Coronary artery (tissue), 2 donors: Measurements from ENCODE around the gene CDC5L.
A peak's percentile ranks its signal among the peaks of the same experiment; 100 is the strongest.

Experiments
- DNase-seq: peaks from one replicate; pipeline ENCODE4 v3.0.0-alpha.2; 2017; ENCODE audit warnings: low spot score
- H3K27ac ChIP-seq, 2 donors: fragments of 200-600 bp; sonication (generic); one replicate each; pipeline ENCODE4 v1.5.1; 2016 to 2019
- H3K4me3 ChIP-seq: fragments of 200-600 bp; sonication (generic); 2 replicates; pipeline ENCODE4 v1.5.1; 2016; ENCODE audit warnings: mild to moderate bottlenecking, moderate library complexity
- TF ChIP-seq, protein P1 (sequence below): fragments of 200-600 bp; sonication (generic); IDR thresholded peaks from one replicate; pipeline ENCODE4 v1.5.1; 2019; ENCODE audit warnings: antibody characterized with exemption

The CDC5L gene

DNA sequence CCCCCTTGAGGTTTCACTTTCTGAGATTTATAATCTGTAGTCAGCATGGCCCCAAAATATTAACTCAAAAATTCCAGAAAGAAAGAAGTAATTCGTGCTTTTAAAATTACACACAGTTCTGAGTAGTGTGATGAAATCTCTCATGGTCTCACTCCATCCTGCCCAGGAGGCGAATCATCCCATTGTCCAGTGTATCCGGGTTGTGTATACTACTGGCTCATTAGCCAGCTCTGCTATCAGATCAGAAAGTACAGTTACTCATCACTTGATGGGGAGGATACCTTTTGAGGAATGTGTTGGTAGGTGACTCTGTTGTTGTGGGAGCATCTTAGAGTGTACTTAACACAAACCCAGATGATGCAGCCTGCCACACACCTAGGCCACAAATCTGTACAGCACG, 65.2 kb downstream of the CDC5L start:
- H3K27ac ChIP-seq: no peak overlapping the region
- TF ChIP-seq, protein P1, sequence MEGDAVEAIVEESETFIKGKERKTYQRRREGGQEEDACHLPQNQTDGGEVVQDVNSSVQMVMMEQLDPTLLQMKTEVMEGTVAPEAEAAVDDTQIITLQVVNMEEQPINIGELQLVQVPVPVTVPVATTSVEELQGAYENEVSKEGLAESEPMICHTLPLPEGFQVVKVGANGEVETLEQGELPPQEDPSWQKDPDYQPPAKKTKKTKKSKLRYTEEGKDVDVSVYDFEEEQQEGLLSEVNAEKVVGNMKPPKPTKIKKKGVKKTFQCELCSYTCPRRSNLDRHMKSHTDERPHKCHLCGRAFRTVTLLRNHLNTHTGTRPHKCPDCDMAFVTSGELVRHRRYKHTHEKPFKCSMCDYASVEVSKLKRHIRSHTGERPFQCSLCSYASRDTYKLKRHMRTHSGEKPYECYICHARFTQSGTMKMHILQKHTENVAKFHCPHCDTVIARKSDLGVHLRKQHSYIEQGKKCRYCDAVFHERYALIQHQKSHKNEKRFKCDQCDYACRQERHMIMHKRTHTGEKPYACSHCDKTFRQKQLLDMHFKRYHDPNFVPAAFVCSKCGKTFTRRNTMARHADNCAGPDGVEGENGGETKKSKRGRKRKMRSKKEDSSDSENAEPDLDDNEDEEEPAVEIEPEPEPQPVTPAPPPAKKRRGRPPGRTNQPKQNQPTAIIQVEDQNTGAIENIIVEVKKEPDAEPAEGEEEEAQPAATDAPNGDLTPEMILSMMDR: no peak
- no peak for DNase-seq
- H3K4me3 ChIP-seq: no peak overlapping the region

DNA sequence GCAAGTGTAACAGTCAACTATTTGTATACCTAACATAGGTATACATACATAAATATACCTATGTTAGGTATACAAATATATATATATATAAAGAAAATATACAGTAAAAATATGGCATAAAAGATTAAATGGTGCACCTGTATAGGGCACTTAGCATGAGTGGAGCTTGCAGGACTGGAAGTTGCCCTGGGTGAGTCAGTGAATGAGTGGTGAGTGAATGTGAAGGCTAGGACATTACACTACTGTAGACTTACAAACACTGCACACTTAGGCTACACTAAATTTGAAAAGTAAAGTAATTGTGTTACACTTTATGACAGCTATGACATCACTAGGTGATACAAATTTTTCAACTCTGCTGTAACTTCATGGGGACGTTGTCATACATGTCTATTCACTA, 65.6 kb downstream of the CDC5L start:
- TF ChIP-seq, protein P1: no peak
- DNase-seq: no peak

DNA sequence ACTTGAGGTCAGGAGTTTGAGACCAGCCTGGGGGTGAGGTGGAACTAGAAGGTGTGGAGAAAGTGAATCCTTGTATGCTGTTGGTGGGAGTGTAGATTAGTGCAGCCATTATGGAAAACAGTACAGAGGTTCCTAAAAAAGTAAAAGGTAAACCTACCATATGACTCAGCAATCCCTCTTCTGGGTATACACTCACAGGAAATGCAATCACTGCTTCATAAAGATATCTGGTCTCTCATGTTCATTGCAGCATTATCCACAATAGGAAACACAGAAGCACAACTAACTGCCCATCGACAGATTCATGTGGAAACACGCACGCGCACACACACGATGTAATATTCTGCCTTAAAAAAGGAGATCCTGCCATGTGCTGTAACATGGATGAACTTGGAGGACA, 66.7 kb downstream of the CDC5L start:
- DNase-seq: no peak
- Histone ChIP-seq H3K27ac (no peak overlapping the region), H3K4me3 (no peak overlapping the region)
- TF ChIP-seq, protein P1: no peak

More for the DNA sequence above, 65.6 kb downstream of the CDC5L start:
- no peak overlapping the region for H3K27ac ChIP-seq
- no peak overlapping the region for H3K4me3 ChIP-seq

DNA sequence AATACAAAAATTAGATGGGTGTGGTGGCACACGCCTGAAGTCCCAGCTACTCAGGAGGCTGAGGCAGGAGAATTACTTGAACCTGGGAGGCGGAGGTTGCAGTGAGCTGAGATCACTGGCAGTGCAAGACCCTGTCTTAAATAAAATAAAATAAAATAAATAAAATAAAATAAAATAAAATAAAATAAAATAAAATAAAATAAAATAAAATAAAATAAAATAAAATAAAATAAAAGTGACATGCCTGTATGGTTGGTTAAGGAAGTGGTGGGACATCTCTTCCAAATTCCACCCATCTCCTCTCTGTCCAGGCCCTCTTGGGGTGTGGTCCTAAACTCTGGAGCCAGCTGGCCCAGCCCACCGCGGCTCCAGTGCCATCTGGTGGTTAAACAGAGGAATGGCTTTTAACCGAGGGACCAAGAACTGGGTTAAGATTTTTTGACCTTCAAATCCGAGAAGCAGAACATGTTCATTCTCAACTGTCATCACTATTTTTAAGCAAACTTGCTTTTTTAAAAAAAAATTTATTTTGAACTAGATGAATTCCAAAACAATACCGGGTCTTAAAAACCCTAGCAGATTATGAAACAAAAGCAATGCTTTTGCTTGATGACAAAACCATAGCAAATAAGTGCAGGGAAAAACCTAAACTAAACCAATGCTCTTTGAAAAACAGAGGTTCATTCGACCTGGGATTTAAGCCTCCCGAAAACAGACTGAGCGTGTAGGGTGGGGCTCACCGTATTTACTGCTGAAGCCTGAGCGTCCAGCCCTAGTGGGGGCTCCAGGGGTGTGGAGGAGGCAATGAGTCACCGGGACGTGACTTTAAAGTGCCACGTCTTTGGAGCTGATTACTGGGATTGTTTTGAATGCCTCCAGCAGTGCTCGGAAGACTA, 68.8 kb downstream of the CDC5L start:
- TF ChIP-seq, protein P1: peak; percentile 76
- H3K27ac ChIP-seq: no peak overlapping the region
- H3K4me3 ChIP-seq: peak overlapping the region; percentile 22
- DNase-seq: no peak

DNA sequence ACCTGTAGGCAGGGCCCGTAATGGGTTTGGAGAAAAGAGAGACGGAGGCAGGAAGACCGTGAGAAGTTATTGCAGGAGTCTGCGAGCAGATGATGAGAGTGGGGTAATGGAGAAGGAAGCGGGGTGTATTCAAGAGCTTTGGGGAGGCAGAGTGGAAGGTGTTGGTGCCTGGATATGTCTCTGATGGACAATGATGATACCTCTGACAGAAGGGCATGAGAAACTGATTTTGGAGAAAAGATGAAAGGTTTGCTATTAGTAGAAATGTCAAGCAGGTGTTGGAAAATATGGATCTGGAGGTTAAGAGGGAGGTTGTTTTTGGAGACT, 69.4 kb downstream of the CDC5L start:
- Histone ChIP-seq H3K4me3 (peak overlapping the region; percentile 22), H3K27ac (no peak overlapping the region)
- no peak for DNase-seq
- TF ChIP-seq, protein P1: no peak

DNA sequence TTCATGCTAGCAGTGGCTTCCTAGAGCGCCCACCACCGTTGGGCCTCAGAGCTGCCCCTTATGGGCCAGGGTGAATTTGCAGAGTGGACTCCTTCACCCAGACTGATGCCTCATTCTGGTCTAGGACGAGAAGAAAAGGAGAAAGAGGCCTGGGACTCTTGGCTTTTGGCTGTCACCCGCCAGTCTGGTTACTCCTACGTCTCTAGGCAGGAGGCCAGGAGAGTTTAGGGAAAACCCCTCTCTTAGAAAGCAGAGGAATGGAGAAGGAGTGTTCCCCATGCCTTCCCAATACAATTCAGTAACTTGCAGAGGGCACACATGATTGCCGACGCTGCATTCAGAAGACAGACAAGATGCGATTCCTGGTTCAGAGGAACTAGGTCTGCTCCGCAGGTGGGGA, 70.1 kb downstream of the CDC5L start:
- no peak for DNase-seq
- TF ChIP-seq, protein P1: no peak
- Histone ChIP-seq H3K4me3 (no peak overlapping the region), H3K27ac (no peak overlapping the region)

DNA sequence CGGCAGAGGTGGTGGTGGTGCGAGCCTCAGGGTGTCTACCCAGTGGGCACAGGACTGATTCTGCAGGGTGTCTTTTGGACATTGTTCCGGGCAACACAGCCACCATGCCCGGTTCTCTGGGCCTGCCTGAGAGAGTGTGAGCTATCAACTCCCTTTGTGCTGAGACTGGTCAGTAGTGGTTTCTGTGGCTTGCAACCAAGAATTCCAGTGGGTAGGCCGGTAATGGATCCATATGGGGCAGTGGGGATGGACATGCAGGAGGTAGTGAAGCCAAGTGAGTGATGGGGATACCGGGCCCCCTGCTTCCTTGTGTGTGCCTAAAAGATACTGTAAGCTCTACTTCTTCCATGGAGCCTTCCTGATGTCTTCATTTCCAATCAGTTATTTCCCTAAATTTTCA, 71.0 kb downstream of the CDC5L start:
- H3K27ac ChIP-seq: no peak overlapping the region
- TF ChIP-seq, protein P1: no peak
- no peak for DNase-seq
- no peak overlapping the region for H3K4me3 ChIP-seq
